Adrenal gland (tissue), 19 donors: Measurements from ENCODE around the gene NUTM2G. TPM values are rescaled to one million over a fixed set of nuclear protein-coding genes. Genes with fewer than 3 reads are reported as not detected.
"Not testable (repeated sequence)": the region's sequence is repeated elsewhere in the genome, so short reads cannot be mapped to it uniquely, and the experiment has no call there.

ENCODE experiments used
- DNase-seq, 7 donors: peaks; one replicate each; pipeline ENCODE4 v3.0.0-alpha.2; 2019 to 2020
- H3K27ac ChIP-seq, 5 donors: fragments of 200-600 bp; sonication (generic) in 4 of 5; 1 replicate in 3 of 5; 2 replicates in 2 of 5; pipeline versions ENCODE4 v1.5.1 to v1.8.0; 2016 to 2020; ENCODE audit warnings: mild to moderate bottlenecking in 1 of 5
- H3K27me3 ChIP-seq: fragments of 200-600 bp; 2 replicates; pipeline ENCODE4 v1.8.0; 2021
- H3K36me3 ChIP-seq, 2 donors: fragments of 200-600 bp; replicated peaks in 1 of 2; 1 replicate in 1 of 2; 2 replicates in 1 of 2; pipeline versions ENCODE4 v1.5.1 to v1.8.0; 2018 to 2022
- H3K4me1 ChIP-seq, 2 donors: fragments of 200-600 bp; replicated peaks in 1 of 2; 1 replicate in 1 of 2; 2 replicates in 1 of 2; pipeline versions ENCODE4 v1.5.1 to v1.8.0; 2018 to 2021
- H3K4me3 ChIP-seq, 4 donors: fragments of 200-600 bp; sonication (generic) in 3 of 4; one replicate each; pipeline ENCODE4 v1.5.1; 2016 to 2018
- H3K9me3 ChIP-seq, 3 donors: fragments of 200-600 bp; sonication (generic) in 1 of 3; replicated peaks in 1 of 3; 1 replicate in 2 of 3; 2 replicates in 1 of 3; pipeline versions ENCODE4 v1.5.1 to v1.8.0; 2016 to 2021
- POLR2A ChIP-seq, 2 donors: fragments of 450-650 bp; IDR thresholded peaks; one replicate each; pipeline ENCODE4 v1.6.1; 2017; ENCODE audit warnings: antibody characterized with exemption in 2 of 2, mild to moderate bottlenecking in 2 of 2, moderate library complexity in 1 of 2
- WGBS, 4 donors: extraction: QIAGEN DNeasy Blood & Tissue Kit in 2 of 4; methylation state at CpG; one replicate each; pipeline versions ENCODE4 v1.1.5 to v1.1.7; 2013 to 2017; 5-methylcytosine and 5-hydroxymethylcytosine counted together
- intact Hi-C, 2 donors: fragments of 100-400 bp; cut with DNase I; formaldehyde crosslinking; loops; one replicate each; pipeline versions ENCODE4 v1.14.1 to v1.15.0; 2022 to 2023
- long read RNA-seq, 10 donors: library from polyadenylated mRNA in 3 of 10; unstranded in 2 of 10; stranded (forward) in 1 of 10; transcript quantifications; one replicate each; pipeline ENCODE4 v2.0.0 and lab custom pipeline, GENCODE V29; 2021 to 2026
- polyA plus RNA-seq, 3 donors: library from polyadenylated mRNA; stranded (reverse); fragments of 200-250 nt in 2 of 3; fragments of 350-450 nt in 1 of 3; fragmentation: Illumina TruSeq in 1 of 3; extraction: RNeasy Lipid Tissue Mini Kit (QIAGEN cat#74804) in 1 of 3; gene quantifications; one replicate each; pipeline ENCODE4 v1.2.3, GENCODE V29; 2013 to 2014
- total RNA-seq, 9 donors: library from RNA; depleted of rRNA in 4 of 9; stranded (reverse); fragments of >200 nt in 4 of 9; fragments of 120-200 nt in 1 of 9; fragmentation: NEBNext Ultra II Directional in 1 of 9; extraction: Animal tissue kit (Norgen Biotek cat#: 25700) in 1 of 9; gene quantifications; one replicate each; pipeline versions ENCODE4 v1.1.0 to v1.2.4, GENCODE V29; 2013 to 2023
- TF ChIP-seq, protein P1 (sequence below), 6 experiments: fragments of 450-650 bp in 4 of 6; fragments of 200-600 bp in 2 of 6; sonication (generic) in 1 of 6; IDR thresholded peaks; 1 replicate in 5 of 6; 2 replicates in 1 of 6; pipeline versions ENCODE4 v1.5.1 to v1.8.0; 2016 to 2021; ENCODE audit warnings: antibody characterized with exemption in 6 of 6, mild to moderate bottlenecking in 2 of 6, moderate library complexity in 1 of 6
- donor health status: healthy with polysubstance abuse.
- donor health status: Bipolar disorder and iron deficiency.
- donor health status: DM: yes; HTN: yes; CAD: no.
- donor health status: DM: no; HTN: no; CAD: no.
- donor health status: DM: no; HTN: no; CAD: no.
- donor health status: DM: yes; HTN: yes; CAD: no.

Gene NUTM2G, protein sequence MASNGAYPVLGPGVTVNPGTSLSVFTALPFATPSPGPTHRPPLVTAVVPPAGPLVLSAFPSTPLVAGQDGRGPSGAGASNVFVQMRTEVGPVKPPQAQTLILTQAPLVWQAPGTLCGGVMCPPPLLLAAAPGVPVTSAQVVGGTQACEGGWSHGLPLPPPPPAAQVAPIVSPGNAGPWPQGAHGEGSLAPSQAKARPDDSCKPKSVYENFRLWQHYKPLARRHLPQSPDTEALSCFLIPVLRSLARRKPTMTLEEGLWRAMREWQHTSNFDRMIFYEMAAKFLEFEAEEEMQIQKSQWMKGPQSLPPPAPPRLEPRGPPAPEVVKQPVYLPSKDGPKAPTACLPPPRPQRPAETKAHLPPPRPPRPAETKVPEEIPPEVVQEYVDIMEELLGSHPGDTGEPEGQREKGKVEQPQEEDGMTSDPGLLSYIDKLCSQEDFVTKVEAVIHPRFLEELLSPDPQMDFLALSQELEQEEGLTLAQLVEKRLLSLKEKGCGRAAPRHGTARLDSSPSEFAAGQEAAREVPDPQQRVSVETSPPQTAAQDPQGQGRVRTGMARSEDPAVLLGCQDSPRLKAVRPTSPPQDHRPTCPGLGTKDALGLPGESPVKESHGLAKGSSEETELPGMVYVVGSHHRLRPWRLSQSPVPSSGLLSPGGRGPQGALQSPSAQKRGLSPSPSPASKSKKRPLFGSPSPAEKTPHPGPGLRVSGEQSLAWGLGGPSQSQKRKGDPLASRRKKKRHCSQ
- total RNA-seq, result under 1 TPM in 1 of 9 donors, not detected in 8; 0.06 TPM
- not detected for polyA plus RNA-seq
- long read RNA-seq, donor 1, result 0 reads
- long read RNA-seq, donor 2, result 0 reads
- long read RNA-seq, donor 3, result 0 reads
- long read RNA-seq, donor 4, result 0 reads
- long read RNA-seq, donor 5, result 0 reads
- long read RNA-seq, donor 6, result 0 reads
- long read RNA-seq, donor 7, result 0 reads
- long read RNA-seq, donor 8, result 0 reads
- long read RNA-seq, donor 9, result 0 reads
- long read RNA-seq, donor 10, result 0 reads

DNA sequence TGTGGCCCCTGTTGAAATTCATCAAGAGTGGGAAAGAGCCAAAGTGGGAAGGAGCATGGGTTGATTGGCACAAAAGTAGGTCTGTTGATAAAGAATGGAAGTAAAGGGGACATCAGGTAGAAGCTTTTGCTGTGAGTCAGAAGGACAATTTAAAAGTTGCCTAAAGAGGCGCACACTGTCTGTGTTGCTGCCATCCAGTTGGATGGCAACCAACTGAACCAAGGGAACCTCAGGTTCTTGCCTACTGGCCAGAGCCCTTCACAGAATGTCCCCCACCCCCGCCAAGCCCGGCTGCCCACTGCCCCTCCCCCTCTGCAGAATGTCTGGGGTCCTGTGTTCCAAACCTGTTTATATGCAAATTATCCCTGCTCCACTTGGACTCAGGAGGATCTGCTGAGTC lies at the start of gene NUTM2G:
Gene NUTM2G (plus strand): TSS at position 301 of the 400 bp plus-strand sequence. CDS start 182 bp downstream, outside the sequence.
- DNase-seq, H3K36me3 ChIP-seq, H3K27ac ChIP-seq, H3K4me3 ChIP-seq, H3K27me3 ChIP-seq, H3K4me1 ChIP-seq, H3K9me3 ChIP-seq, intact Hi-C loops: not testable (repeated sequence)
- WGBS, 4 donors, result no CpG with 5 or more reads among the region's 3 CpGs

DNA sequence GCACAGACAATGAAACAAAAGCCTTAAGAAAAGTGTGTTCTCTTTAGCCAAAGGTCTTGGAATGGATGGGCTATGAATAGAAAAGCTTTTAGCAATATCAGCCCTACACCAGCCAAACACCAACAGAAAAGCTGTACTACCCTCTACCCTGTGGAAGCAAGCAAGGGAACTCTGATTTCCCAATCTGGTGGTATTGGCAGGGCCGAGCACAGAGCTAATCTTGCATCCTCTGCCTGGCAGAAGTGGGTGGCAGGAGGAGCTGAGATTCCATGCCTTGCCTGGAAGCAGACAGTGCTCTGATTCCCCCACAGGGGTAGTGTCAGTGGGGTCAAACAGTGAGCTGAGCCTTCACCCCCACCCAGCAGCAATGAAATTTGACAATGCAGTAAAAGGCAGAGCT lies 44.7 kb upstream of the NUTM2G start:
- Histone ChIP-seq H3K36me3 (no peaks in the 10 kb centered on the region), H3K27me3 (no peaks in the 10 kb centered on the region), H3K4me3 (no peak overlapping the region), H3K4me1 (no peaks in the 10 kb centered on the region), H3K27ac (no peak overlapping the region), H3K9me3 (no peaks in the 10 kb centered on the region)
- no peak for DNase-seq
- intact Hi-C loops, result no loop called here
- TF ChIP-seq, protein P1, sequence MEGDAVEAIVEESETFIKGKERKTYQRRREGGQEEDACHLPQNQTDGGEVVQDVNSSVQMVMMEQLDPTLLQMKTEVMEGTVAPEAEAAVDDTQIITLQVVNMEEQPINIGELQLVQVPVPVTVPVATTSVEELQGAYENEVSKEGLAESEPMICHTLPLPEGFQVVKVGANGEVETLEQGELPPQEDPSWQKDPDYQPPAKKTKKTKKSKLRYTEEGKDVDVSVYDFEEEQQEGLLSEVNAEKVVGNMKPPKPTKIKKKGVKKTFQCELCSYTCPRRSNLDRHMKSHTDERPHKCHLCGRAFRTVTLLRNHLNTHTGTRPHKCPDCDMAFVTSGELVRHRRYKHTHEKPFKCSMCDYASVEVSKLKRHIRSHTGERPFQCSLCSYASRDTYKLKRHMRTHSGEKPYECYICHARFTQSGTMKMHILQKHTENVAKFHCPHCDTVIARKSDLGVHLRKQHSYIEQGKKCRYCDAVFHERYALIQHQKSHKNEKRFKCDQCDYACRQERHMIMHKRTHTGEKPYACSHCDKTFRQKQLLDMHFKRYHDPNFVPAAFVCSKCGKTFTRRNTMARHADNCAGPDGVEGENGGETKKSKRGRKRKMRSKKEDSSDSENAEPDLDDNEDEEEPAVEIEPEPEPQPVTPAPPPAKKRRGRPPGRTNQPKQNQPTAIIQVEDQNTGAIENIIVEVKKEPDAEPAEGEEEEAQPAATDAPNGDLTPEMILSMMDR (IDR thresholded peaks at IDR 0.05), result no peak
- no peak for TF ChIP-seq POLR2A (IDR thresholded peaks at IDR 0.05)
- WGBS, 4 donors, result 73 to 86% (median 83%) methylated on average over 1 of the region's 1 CpG; no CpG with 5 or more reads in 1 of the 4 donors

DNA sequence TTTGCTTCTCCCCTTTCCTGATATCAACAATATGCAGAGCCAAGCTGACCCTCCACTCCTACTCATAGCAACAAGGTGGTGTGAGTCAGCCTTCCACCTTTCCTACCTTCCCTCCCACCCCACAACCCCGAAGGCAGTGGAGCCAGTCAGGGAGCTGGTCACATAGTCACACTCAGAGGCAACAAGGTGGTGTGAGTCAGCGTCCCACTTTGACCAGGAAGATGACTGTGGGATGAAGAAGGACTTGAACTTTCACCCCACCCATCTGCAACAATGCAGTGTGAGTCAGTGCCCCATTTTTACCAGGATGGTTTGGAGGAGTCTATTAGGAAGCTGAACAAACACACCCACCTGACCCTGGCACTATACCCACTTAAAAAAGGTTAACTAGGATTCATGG lies 44.2 kb upstream of the NUTM2G start:
- Histone ChIP-seq H3K4me1 (no peaks in the 10 kb centered on the region), H3K27ac (no peak overlapping the region), H3K27me3 (no peaks in the 10 kb centered on the region), H3K36me3 (no peaks in the 10 kb centered on the region), H3K4me3 (no peak overlapping the region), H3K9me3 (no peaks in the 10 kb centered on the region)
- intact Hi-C loops, result no loop called here
- 36 to 70% (median 61%) methylated on average over 2 of the region's 2 CpGs for WGBS, 4 donors
- peak in 4 of 7 donors; percentile 17 to 50 (median 38) for DNase-seq
- TF ChIP-seq, protein P1 (IDR thresholded peaks at IDR 0.05), result no peak
- no peak for TF ChIP-seq POLR2A (IDR thresholded peaks at IDR 0.05)

DNA sequence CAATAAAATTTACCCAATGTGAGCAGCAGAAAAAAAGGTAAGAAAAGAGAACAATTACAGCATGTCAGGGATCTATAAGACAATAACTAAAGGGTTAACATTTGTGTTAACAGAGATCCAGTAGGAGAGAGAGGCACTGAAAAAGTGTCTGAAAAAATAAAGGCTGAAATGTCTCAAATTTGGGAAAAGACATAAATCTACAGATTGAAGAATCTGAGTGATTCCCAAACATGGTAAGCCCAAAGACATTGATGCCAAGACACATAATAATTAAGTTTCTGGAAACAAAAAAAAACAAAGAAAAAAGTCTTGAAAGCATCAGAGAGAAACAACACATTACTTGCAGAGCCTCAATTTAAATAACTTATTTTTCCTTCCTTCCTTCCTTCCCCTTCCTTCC lies 43.2 kb upstream of the NUTM2G start:
- TF ChIP-seq POLR2A (IDR thresholded peaks at IDR 0.05), result no peak
- TF ChIP-seq, protein P1 (IDR thresholded peaks at IDR 0.05), result no peak
- H3K9me3 ChIP-seq, result no peaks in the 10 kb centered on the region
- no peaks in the 10 kb centered on the region for H3K27me3 ChIP-seq
- no peaks in the 10 kb centered on the region for H3K4me1 ChIP-seq
- intact Hi-C loops, result no loop called here
- no peak overlapping the region for H3K27ac ChIP-seq
- H3K4me3 ChIP-seq, result no peak overlapping the region
- no peaks in the 10 kb centered on the region for H3K36me3 ChIP-seq
- no peak for DNase-seq
